Stimulated activated CD4-positive, alpha-beta T cell treated with anti-CD3 and anti-CD28 coated beads, Interleukin-15, amount 100 ng/mL, for 24 hours (primary cell): ENCODE results near the gene CCDC121.

ENCODE experiments used
- DNase-seq: peaks from one replicate; pipeline ENCODE4 v3.0.0-alpha.2; 2020

Gene CCDC121, protein sequence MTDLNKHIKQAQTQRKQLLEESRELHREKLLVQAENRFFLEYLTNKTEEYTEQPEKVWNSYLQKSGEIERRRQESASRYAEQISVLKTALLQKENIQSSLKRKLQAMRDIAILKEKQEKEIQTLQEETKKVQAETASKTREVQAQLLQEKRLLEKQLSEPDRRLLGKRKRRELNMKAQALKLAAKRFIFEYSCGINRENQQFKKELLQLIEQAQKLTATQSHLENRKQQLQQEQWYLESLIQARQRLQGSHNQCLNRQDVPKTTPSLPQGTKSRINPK

DNA sequence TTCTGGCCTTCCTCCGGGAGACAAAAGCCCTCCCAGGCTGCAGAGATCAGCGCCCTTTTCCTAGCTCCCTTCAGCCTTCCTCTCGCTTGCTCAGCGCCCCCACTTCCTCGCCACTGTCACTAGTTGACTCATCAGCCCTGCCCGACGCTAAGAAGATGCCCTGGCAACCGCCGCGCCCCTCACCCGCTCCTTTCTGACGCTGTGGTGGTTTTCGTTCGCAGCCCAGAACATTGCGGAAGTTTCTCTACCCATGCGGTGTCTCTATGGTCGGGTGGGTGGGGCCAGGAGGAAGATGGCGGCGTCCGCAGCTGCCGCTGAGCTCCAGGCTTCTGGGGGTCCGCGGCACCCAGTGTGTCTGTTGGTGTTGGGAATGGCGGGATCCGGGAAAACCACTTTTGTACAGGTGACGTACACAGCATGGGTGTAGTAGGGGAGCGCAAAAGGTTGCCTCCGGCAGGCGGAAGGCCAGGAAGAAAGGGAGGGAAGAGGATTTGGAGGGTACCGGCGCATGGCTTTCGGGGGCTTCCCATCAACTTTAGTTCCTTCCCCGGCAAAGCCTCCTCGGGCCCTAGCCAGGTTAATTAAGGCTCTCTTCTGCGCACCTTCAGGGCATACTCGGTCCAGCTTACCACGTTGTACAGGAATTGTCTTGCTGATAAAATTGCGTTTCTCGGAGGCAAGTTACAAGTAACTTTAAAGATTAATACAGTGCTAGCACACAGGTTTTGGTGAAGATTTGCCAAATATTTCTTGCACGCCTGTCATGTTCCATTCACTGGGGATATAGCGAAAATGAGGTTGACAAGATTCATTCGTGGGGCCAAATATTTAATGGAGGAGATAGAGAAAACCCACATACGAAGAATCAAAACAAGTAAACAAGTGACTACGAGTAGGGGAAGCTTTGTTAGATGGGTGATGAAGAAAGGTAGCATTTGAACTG, at the start of gene CCDC121, which contains the start of gene GPN1:
CCDC121 (minus strand) TSS at position 246 of the 943 bp plus-strand sequence. CDS start 1,213 bp downstream, outside the sequence.
GPN1 (plus strand) TSS at position 284 of the 943 bp plus-strand sequence; CDS start at position 293, 9 bp downstream.
- DNase-seq, result peak; percentile 97

DNA sequence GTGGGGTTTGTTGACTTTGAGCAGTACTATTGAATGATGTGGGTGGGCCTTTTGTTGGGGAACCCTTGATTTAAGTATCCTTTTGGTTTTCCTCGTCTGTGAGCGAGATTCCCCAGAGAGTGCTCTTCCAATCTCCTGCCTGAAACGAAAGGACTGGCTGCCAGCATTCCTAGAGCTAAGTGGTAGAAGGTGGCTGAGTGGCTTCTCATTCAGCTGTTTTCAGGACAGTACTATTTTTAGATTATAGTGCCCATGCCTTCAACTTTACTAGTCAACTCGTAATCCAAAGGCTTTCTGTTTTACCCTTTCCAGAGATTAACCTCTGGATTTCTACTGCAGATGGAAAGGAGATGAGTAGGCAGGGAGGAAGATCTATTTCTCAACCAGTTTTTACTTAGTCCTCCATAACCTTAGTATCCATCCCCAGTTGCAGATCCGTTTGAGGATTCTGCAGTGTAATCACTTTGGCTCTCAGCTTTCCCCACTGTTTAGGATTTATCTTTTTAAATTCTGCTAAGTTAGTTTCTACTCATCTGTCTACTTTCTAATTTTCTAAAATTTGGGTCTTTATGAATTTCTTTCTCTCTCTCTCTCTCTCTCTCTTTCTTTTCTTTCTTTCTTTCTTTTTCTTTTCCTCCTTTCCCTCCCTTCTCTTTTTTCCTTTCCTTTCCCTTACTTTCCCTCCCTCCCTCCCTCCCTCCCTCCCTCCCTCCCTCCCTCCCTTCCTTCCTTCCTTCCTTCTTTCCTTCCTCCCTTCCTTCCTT, 44.1 kb upstream of the CCDC121 start:
- no peak for DNase-seq

DNA sequence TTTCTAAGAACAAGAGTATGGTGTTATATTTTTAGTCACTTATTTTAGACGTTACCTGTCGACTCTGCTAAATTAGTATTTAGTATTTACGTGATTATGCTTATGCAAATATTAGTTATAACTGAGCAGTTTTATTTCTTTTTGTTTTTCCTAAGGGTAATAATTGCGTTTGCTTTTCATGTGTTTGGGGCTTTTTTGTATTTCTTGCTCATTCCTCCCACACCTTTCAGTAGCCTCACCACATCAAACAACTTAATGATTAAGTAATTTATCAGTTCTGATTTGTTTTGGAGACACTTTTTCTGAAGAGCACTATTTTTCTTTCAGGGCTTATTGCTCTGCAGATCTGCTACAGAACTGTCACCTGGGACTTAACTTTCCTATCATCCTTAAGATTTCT, 42.4 kb upstream of the CCDC121 start:
- no peak for DNase-seq

DNA sequence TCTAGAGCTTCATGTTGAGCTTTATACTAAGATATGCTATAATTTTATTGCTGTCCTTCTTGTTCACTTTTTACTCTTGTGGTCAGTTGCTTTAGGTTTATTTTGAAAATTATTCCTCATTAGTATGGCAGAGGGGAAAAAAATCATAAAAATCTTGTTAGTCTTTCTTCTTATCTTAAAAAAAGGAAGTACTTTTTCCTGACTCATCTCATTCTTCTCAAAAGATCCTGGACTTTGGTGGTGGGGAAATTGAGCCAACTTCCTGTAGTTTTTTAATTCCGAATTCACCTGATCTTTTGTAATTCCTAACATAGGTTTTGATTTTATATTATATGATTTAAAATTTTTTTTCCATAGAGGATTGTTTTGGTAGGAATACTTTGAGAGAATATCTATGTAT, 38.6 kb upstream of the CCDC121 start:
- DNase-seq, result no peak

DNA sequence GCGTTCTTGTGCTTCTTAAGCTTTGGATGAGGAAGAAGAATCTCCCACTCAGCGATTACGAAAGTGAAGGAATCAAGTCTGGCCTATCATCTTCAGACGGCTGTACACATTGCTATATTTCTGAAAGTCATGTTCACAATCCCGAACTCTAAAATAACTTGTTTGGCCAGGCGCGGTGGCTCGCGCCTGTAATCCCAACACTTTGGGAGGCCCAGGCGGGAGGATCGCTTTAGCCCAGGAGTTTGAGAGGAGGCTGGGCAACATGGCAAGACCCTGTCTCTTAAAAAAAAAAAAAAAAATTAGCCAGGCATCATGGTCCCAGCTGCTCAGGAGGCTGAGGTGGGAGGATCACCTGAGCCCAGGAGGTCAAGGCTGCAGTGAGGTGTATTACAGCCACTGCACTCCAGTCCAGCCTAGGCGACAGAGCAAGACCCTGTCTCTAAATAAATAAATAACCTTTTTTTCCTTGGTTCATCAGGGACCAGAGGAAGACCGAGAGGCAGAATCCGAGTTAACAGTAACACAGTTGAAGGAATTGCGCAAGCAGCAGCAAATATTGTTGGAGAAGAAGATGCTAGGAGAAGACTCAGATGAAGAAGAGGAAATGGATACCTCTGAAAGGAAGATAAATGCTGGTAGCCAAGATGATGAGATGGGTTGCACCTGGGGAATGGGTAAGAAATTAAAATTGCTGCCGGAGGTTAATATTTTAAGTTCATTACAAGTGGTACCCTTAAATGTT, 36.0 kb upstream of the CCDC121 start:
- no peak for DNase-seq

DNA sequence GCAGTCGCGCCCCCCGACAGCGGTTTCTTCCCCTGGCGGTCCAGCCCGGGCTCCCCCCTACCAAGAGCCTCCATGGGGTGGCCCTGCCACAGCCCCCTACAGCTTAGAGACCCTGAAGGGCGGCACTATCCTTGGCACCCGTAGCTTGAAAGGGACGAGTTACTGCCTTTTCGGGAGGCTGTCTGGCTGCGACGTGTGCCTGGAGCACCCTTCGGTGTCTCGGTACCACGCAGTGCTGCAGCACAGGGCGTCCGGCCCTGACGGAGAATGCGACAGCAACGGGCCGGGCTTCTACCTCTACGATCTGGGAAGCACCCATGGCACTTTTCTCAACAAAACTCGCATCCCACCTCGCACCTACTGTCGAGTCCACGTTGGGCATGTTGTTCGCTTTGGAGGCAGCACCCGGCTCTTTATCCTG, 35.4 kb upstream of the CCDC121 start:
- no peak for DNase-seq

DNA sequence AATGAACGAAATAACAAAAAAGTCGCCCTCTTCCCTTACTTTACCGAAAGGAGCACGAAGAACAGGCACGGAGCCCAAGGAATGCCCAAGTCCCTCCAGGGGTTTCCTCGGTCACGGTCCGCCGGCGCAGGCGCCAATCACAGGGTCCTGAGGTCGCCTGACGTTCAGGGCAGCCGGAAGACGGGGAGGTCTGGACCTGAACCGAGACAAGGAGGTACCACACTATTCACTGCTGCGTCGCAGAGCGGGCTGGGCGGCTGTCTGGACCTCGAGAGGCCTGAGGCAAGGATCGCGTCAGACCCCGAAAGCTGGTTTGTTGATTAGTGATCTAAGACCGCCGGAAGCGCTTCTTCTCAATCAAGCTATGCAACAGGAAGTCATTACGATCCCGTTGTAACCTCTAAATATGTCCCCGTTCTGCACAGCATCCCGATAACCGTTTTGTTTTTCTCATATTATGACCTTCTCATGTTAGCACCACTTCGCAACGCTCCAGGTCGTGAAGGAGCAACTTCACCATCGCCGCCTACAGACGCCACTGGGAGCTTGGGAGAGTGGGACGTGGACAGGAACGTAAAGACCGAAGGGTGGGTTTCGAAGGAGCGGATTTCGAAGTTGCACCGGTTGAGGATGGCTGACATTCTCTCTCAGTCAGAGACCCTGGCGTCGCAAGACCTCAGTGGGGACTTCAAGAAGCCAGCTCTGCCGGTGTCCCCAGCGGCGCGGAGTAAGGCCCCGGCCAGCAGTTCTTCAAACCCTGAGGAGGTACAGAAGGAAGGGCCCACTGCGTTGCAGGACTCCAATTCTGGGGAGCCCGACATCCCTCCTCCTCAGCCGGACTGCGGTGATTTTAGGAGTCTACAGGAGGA, 34.7 kb upstream of the CCDC121 start, which contains the start of the genes SLC4A1AP and SUPT7L:
SLC4A1AP (plus strand) TSS at position 605 of the 869 bp plus-strand sequence; CDS start at position 631, 26 bp downstream.
SUPT7L (minus strand) TSS at position 330 of the 869 bp plus-strand sequence. CDS start 1,422 bp downstream, outside the sequence.
- DNase-seq, result peak; percentile 76

DNA sequence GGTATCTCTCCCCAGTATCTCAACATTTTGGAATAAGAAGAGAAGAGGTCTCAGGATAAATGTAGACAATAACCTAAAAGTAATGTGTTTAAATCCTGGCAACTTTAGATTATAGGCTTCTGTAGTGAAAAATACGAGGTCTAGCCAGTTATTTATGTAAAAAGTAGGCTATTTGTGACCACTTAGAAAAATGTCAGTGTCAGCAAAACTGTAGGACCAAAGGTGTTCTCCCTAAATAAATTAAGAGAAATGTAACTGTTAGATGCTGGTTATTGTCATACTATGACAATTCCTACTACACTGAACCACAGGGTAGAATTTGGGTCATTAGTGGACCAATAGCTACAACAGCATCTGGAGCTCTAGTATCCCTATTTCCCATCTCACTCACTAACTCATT, 32.6 kb upstream of the CCDC121 start:
- DNase-seq, result no peak

DNA sequence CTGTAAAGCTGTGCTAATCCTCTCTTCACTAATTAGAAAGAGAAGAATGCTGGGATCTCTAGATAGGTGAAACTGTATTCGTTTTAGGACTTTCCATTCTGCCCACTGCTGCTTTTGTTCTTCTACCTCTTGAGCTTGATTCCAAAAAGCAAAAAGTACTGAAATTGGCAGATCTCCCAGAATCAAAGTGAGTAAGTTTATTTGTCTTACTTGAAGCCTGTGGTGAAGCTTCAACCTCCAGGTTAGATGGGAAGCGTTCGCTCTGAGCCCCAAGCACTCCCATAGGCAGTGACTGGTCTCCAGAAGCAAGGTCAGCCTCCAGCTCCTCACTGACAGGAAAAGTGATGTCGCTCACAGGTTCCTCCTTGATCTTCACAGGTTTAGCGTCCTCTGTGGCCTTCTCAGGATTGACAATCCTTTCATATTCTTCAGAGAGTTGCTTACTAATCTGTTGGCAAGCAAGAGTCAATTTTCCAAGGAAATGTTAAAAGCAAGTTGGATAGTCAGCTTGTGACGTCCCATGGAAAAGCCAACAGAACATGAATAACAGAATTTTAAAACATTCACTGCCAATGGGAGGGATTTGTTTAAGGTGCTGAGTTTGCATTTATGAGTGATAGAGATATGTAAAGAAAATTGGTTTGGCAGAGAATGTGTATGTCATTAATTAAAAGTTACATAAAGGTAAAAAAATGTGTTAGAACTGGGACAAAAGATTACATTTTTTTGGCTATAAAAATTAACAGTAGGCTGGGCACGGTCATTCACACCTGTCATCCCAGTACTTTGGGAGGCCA, 26.5 kb upstream of the CCDC121 start:
- DNase-seq, result no peak

DNA sequence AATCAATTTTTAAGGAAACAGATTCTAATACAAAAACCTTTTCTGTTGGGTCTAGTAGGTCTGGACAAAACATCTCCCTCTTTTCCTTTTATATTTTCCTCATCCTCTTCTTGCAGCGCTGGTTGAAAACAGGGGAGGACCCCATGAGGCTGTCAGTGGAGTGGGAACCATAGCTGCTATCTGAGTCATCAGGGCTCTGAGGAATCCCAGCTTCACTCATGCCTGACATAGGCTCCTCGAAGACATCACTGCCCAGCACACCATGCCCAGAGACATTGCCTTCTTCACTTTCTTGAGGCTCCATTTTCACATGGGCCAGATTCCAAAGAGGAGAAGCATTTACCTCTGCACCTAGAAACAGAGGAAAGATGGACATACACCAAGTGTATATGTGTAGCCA, 24.6 kb upstream of the CCDC121 start:
- no peak for DNase-seq

DNA sequence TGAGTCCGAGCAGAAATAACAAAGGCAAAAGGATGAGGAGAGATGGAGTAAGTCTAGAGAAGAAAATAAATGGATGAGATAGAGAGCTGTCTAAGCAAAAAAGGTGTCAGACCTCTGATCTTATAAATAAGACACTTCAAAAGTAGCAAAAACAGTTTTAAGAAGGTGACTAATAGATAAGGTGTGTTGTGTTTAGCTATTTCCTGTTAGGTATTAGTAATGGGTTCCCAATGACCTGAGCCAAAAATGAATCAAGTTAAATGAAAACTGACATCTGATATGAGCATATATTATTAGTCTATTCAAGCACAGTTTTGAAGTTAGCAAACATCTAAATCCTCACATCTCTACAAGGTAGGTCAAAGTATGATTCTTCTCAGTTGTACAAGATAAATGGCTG, 24.0 kb upstream of the CCDC121 start:
- no peak for DNase-seq

DNA sequence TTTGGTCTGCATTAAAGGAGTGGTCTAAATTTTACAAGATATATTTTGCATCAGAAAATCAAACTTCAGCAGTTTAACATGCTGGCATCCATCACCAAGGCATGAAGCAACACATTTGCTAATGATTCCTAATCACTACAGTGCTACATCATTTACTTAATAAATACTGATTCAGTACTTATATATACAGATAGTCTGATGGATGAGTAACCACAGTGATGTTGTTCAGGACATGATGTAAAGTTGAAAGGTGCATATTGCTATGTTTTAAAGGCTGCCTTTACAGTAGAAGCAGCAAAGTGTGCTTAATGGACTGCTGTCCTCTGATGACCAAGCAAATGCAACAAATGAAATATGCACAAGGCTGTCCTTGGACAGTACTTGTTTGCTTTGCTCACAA, 23.5 kb upstream of the CCDC121 start:
- no peak for DNase-seq

DNA sequence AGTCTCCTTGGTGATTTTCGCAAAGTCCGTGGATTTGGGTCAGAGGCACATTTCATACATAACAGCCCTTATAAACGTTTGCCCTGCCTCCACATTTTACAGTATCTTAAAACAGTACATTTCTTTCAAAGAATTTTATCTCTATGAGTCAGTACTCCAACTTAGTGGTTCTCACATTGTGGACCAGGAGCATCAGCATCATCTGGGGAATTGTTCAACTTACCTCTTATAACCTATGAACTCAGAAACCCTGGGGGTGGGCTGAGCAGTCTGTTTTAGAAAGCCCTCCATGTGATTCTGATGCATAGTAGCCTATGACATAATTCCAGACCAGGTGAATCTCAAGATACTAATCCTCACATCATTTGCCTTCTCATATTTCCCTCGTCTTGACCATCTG, 22.2 kb upstream of the CCDC121 start:
- DNase-seq, result no peak

DNA sequence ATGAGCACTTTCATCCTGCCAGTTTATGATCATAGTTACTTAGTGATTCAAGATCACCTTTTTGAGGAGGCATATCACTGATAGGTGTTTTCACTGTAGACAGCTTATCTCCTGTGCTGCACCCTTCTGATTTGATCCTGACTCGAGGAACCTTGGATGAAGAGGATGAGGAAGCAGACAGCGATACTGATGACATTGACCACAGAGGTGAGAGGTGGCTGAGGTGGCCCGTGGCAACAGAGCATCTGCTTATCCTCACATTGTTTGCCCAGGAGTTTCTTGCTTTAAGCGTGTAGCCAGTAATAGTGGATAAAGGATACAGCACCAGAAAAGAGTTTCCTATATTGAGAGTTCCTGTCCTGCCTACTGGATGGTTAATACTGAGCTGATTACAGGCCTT, 18.9 kb upstream of the CCDC121 start:
- DNase-seq, result no peak

DNA sequence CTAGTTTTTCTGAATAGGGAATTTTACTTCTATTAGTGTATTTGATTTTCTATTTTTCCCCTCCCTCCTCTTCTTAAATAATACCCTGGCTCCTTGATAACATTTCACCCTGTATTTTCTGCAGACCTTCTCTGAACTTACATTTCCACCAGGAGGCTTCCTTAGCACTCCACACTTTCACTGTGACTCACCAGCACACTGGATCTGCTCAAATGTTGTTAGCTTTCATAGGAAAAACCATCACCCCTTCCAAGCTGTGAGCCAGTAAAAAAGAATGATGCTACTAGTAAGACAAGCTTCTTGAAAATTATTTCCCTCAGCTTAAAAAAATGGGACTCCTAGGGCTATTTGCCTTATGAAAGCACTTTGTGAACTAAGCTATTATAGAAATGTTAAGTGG, 18.5 kb upstream of the CCDC121 start:
- DNase-seq, result no peak

DNA sequence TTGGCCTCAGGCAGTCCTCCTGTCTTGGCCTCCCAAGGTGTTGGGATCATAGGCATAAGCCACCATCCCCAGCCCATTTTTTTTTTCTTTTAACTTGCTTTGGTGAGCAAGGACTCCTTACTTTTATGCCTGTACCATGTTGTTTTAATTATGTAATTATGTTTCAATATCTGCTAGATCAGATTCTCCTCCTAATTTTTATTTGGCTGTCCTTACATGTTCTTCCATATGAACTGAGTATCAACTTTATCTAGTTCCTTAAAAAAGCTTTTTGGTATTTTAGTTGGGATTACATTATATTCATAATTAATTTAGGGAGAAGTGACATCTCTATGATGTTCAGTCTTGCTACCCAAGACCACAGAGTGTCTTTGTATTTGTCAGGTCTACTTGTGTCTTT, 16.4 kb upstream of the CCDC121 start:
- no peak for DNase-seq

DNA sequence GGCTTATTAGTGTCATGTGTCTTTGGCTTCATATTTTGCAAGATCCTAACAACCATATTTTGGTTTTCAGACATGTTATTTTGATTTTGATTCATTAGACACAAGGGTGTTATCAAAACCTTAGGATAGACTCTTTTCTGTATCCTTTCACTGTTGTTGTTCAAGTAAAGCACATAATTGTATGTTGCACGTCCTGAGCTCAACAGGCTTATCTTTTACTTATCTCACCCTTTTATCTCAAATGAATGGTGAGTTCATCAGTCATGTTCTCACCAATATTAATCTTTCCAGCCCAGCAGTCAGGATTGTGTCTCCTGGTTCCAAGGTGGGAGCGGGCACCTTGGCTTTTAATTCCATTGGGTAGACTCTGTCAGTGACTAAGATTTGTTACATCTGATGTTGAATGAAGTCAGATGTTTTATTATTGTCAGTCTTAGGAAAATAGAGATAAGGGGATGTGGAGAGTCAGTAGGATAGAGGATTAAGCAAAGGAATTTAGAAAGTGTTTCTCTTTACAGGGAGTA, 12.0 kb upstream of the CCDC121 start:
- DNase-seq, result no peak

DNA sequence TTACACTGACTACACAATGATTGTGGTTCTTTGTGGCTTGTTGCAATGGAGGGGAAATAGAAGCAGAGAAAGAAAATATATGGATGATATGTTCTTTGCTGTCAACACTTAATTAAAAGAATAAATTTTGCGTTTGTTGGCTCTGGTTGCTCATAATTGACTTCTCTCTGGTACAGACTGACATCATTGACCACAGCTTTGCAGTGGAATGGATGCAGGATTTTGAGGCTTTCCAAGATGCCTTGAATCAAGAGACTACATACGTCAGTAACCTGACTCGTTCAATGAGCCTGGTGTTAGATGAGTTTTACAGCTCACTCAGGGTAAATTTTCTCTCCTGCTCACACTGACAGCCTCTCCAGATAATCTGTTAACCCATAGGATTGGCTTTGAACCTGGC, 9.9 kb upstream of the CCDC121 start:
- DNase-seq, result peak; percentile 29

DNA sequence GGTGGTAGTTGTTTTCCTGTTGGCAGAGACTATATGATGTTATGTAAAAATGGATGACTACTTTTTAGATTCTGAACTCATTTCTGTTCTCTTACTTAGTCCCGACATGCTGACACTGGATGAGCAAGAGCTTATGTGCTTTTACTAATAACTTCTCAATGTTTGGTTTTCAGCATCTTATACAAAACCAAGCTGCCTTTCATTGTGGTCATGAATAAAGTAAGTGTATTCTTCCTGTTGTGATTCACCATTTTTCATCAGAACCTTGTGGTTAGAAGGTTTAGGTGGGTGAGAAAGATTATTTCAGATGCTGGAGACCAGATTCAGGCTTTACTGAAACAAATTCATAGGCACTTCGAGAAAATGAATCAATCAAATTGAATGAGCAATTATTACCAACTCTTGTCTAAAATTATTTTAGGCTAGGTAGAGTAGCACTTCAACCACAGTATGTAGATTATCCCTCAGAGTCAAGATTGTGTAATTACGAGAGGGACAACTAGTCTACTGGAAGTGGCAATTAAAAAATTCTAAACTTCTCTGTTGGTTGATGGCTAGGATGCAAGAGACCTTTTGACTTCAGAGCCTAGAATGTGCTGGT, 9.3 kb upstream of the CCDC121 start:
- DNase-seq, result peak; percentile 27

DNA sequence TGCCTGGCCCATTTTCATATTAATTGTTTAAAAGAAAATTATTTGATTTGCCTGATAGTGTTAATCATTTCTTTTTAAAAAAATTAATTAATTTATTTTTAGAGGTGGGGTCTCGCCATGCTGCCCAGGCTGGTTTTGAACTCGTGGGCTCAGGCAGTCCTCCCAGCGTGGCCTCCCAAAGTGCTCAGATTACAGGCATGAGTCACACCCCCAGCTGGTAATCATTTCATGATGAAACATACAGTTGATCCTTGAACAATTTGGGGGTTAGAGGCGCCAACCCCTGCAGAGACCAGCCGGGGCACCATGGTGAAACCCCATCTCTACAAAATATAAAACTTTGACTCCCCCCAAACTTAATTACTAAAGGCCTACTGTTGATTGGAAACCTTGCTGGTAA, 8.0 kb upstream of the CCDC121 start:
- DNase-seq, result no peak
